ENCODE measurements around the gene KCNJ5.

GRCh38 chr11:128916037-128916572 lies 24.9 kb downstream of the KCNJ5 start:
- TF ChIP-seq CTCF (IDR thresholded peaks at IDR 0.05) (no peak), POLR2A (IDR thresholded peaks at IDR 0.05) (no peak), POLR2AphosphoS5 (IDR thresholded peaks at IDR 0.05) (no peak)
